ENCODE data around the gene ATF4. TPM values are rescaled to one million over a fixed set of nuclear protein-coding genes. Genes with fewer than 3 reads are reported as not detected.

ATF4 gene
- total RNA-seq, 4 donors from 2014 or later, result 234 to 335 (median 284) TPM

GRCh38 chr22:39545386-39546365 lies 25.3 kb downstream of the ATF4 start:
- WGBS, result 30% methylated on average over 39 of the region's 39 CpGs
- H3K9me3 ChIP-seq, result no peaks in the 10 kb centered on the region
- H3K4me1 ChIP-seq, result no peaks in the 10 kb centered on the region
- peaks cover 58% of the 10 kb centered on the region for H3K27me3 ChIP-seq
- DNase-seq (ENCODE audit: low spot score in 2 of 2), result no peak
- no peak overlapping the region for H3K4me3 ChIP-seq
- H3K36me3 ChIP-seq, result no peaks in the 10 kb centered on the region
- H3K27ac ChIP-seq, result no peak overlapping the region
- TF ChIP-seq EP300 (IDR thresholded peaks at IDR 0.05), result no peak
- no peak for TF ChIP-seq CTCF (IDR thresholded peaks at IDR 0.05)
- TF ChIP-seq POLR2A (IDR thresholded peaks at IDR 0.05), result no peak
- no peak for TF ChIP-seq POLR2AphosphoS5 (IDR thresholded peaks at IDR 0.05)

- H3K9me3 ChIP-seq, result no peaks in the 10 kb centered on the region
- no peak overlapping the region for H3K27ac ChIP-seq
- no peak for DNase-seq (ENCODE audit: low spot score in 2 of 2)
- WGBS, result 44% methylated on average over 5 of the region's 5 CpGs
- TF ChIP-seq EP300 (IDR thresholded peaks at IDR 0.05) (no peak), POLR2A (IDR thresholded peaks at IDR 0.05) (no peak), POLR2AphosphoS5 (IDR thresholded peaks at IDR 0.05) (no peak)
- no peaks in the 10 kb centered on the region for H3K36me3 ChIP-seq
- H3K4me3 ChIP-seq, result no peak overlapping the region
- no peaks in the 10 kb centered on the region for H3K4me1 ChIP-seq
- peaks cover 60% of the 10 kb centered on the region for H3K27me3 ChIP-seq
These were observed 26.7 kb downstream of the ATF4 start for GRCh38 chr22:39546889-39547586.

GRCh38 chr22:39547587-39547947 lies 27.2 kb downstream of the ATF4 start:
- 48% methylated on average over 2 of the region's 2 CpGs for WGBS
- H3K27me3 ChIP-seq, result peaks cover 57% of the 10 kb centered on the region

GRCh38 chr22:39553429-39553828 lies 33.1 kb downstream of the ATF4 start:
- Histone ChIP-seq H3K27me3 (peaks cover 59% of the 10 kb centered on the region), H3K36me3 (no peaks in the 10 kb centered on the region), H3K4me1 (peaks cover 14% of the 10 kb centered on the region), H3K9me3 (no peaks in the 10 kb centered on the region), H3K4me3 (no peak overlapping the region), H3K27ac (no peak overlapping the region)
- no peak for TF ChIP-seq EP300 (IDR thresholded peaks at IDR 0.05)
- TF ChIP-seq CTCF (IDR thresholded peaks at IDR 0.05), result no peak
- no peak for TF ChIP-seq POLR2AphosphoS5 (IDR thresholded peaks at IDR 0.05)
- TF ChIP-seq POLR2A (IDR thresholded peaks at IDR 0.05), result no peak
- DNase-seq (ENCODE audit: low spot score in 2 of 2), result no peak
- WGBS, result 88% methylated on average over 3 of the region's 3 CpGs

More at GRCh38 chr22:39547587-39547947, 27.2 kb downstream of the ATF4 start:
- Histone ChIP-seq H3K27ac (no peak overlapping the region), H3K4me3 (no peak overlapping the region), H3K9me3 (no peaks in the 10 kb centered on the region), H3K4me1 (no peaks in the 10 kb centered on the region), H3K36me3 (no peaks in the 10 kb centered on the region)
- no peak for DNase-seq (ENCODE audit: low spot score in 2 of 2)
- TF ChIP-seq POLR2A (IDR thresholded peaks at IDR 0.05) (no peak), EP300 (IDR thresholded peaks at IDR 0.05) (no peak), CTCF (IDR thresholded peaks at IDR 0.05) (no peak), POLR2AphosphoS5 (IDR thresholded peaks at IDR 0.05) (no peak)

- no peak overlapping the region for H3K27ac ChIP-seq
- peaks cover 16% of the 10 kb centered on the region for H3K4me1 ChIP-seq
- no peaks in the 10 kb centered on the region for H3K9me3 ChIP-seq
- no peaks in the 10 kb centered on the region for H3K36me3 ChIP-seq
- DNase-seq (ENCODE audit: low spot score in 2 of 2), result no peak
- TF ChIP-seq POLR2A (IDR thresholded peaks at IDR 0.05) (no peak), POLR2AphosphoS5 (IDR thresholded peaks at IDR 0.05) (no peak), CTCF (IDR thresholded peaks at IDR 0.05) (no peak), EP300 (IDR thresholded peaks at IDR 0.05) (no peak)
- no peak overlapping the region for H3K4me3 ChIP-seq
- WGBS, result 74% methylated on average over 3 of the region's 3 CpGs
- H3K27me3 ChIP-seq, result peaks cover 59% of the 10 kb centered on the region
These were observed 33.8 kb downstream of the ATF4 start for GRCh38 chr22:39554151-39554550.

Data from suprapubic skin (tissue), 4 donors.